HepG2 (cell line): Measurements from ENCODE around the gene MARVELD3. TPM values are rescaled to one million over a fixed set of nuclear protein-coding genes. Genes with fewer than 3 reads are reported as not detected.
A peak's percentile ranks its signal among the peaks of the same experiment; 100 is the strongest.

ENCODE experiments used
- CBX5 ChIP-seq: sonication (generic); formaldehyde crosslinking; IDR thresholded peaks from 2 replicates; pipeline ENCODE4 v1.4.0; 2020; ENCODE audit warnings: missing genetic modification reagents, borderline replicate concordance
- FOXM1 ChIP-seq: sonication (generic); formaldehyde crosslinking; IDR thresholded peaks from 2 replicates; pipeline ENCODE4 v1.5.0; 2020; ENCODE audit warnings: missing genetic modification reagents
- FOXP1 ChIP-seq, 2 experiments: fragments of 450-650 bp in 1 of 2; IDR thresholded peaks; 2 replicates each; pipeline ENCODE4 v1.6.1; 2017 to 2018; ENCODE audit warnings: antibody characterized with exemption in 1 of 2
- JARID2 ChIP-seq: sonication (generic); formaldehyde crosslinking; IDR thresholded peaks from 2 replicates; pipeline ENCODE4 v1.8.1; 2023; ENCODE audit warnings: missing genetic modification reagents, inconsistent platforms; ENCODE audit not compliant: insufficient replicate concordance
- KAT8 ChIP-seq: IDR thresholded peaks from 2 replicates; pipeline ENCODE4 v1.6.1; 2016; ENCODE audit warnings: missing genetic modification reagents, missing compliant biosample characterization
- MAZ ChIP-seq, 2 experiments: sonication (generic) in 1 of 2; formaldehyde crosslinking in 1 of 2; IDR thresholded peaks; 2 replicates each; pipeline versions ENCODE4 v1.5.0 to v1.6.1; 2012 to 2020; ENCODE audit warnings: low read depth in 2 of 2, mild to moderate bottlenecking in 2 of 2, borderline replicate concordance in 1 of 2, improper control_type of control experiment in 1 of 2, low read length in 1 of 2, missing genetic modification reagents in 1 of 2, moderate library complexity in 1 of 2
- NCOR1 ChIP-seq: fragments of 200-600 bp; sonication (generic); IDR thresholded peaks from 2 replicates; pipeline ENCODE4 v1.7.0; 2017; ENCODE audit warnings: antibody characterized with exemption, low read length, borderline replicate concordance
- NR2C2 ChIP-seq: sonication (generic); formaldehyde crosslinking; IDR thresholded peaks from 2 replicates; pipeline ENCODE4 v1.4.0; 2020; ENCODE audit warnings: missing genetic modification reagents, mild to moderate bottlenecking, moderate library complexity, borderline replicate concordance
- POLR2G ChIP-seq: fragments of 200-400 bp; formaldehyde crosslinking; IDR thresholded peaks from 2 replicates; pipeline ENCODE4 v1.6.1; 2018; ENCODE audit warnings: mild to moderate bottlenecking, low read depth, low read length, moderate library complexity
- RFX5 ChIP-seq: IDR thresholded peaks from 2 replicates; pipeline ENCODE4 v1.6.1; 2011; ENCODE audit warnings: low read depth, low read length, improper control_type of control experiment
- TEAD2 ChIP-seq: sonication (generic); formaldehyde crosslinking; IDR thresholded peaks from 2 replicates; pipeline ENCODE4 v1.9.0; 2021; ENCODE audit warnings: missing genetic modification reagents
- TEAD3 ChIP-seq: optimal IDR thresholded peaks from 2 replicates; pipeline ENCODE3; 2016; ENCODE audit warnings: borderline replicate concordance
- ZFP1 ChIP-seq: IDR thresholded peaks from 2 replicates; pipeline ENCODE4 v1.6.1; 2016
- ZNF138 ChIP-seq: sonication (generic); formaldehyde crosslinking; IDR thresholded peaks from 2 replicates; pipeline ENCODE4 v1.5.0; 2020; ENCODE audit warnings: mild to moderate bottlenecking, low read depth, missing genetic modification reagents
- ZNF20 ChIP-seq: sonication (generic); formaldehyde crosslinking; IDR thresholded peaks from 2 replicates; pipeline ENCODE4 v1.4.0; 2020; ENCODE audit warnings: mild to moderate bottlenecking, moderate library complexity, missing genetic modification reagents
- ZNF282 ChIP-seq: fragments of 450-650 bp; IDR thresholded peaks from 2 replicates; pipeline ENCODE4 v1.6.1; 2018; ENCODE audit not compliant: partially characterized antibody
- ZNF557 ChIP-seq: sonication (generic); formaldehyde crosslinking; IDR thresholded peaks from 2 replicates; pipeline ENCODE4 v1.4.0; 2020; ENCODE audit warnings: missing genetic modification reagents
- ZNF570 ChIP-seq: sonication (generic); formaldehyde crosslinking; IDR thresholded peaks from 2 replicates; pipeline ENCODE4 v1.4.0; 2020; ENCODE audit warnings: mild to moderate bottlenecking, missing genetic modification reagents, borderline replicate concordance
- ZNF766 ChIP-seq: sonication (generic); formaldehyde crosslinking; IDR thresholded peaks from 2 replicates; pipeline ENCODE4 v1.5.0; 2020; ENCODE audit warnings: missing genetic modification reagents, borderline replicate concordance
- ZNF816 ChIP-seq: sonication (generic); formaldehyde crosslinking; IDR thresholded peaks from 2 replicates; pipeline ENCODE4 v1.8.0; 2022; ENCODE audit warnings: missing genetic modification reagents, mild to moderate bottlenecking, borderline replicate concordance
- ZSCAN29 ChIP-seq: sonication (generic); formaldehyde crosslinking; conservative IDR thresholded peaks from 2 replicates; pipeline ENCODE4 v1.4.0; 2020; ENCODE audit warnings: mild to moderate bottlenecking, missing genetic modification reagents
- polyA plus RNA-seq, 8 experiments: library from polyadenylated mRNA; depleted of rRNA in 3 of 8; stranded (reverse) in 7 of 8; unstranded in 1 of 8; fragments of >200 nt; fragmentation: Illumina TruSeq in 4 of 8; extraction: Trizol in 4 of 8; gene quantifications; 2 replicates each; pipeline versions ENCODE4 v1.2.1 to v1.2.3, GENCODE V29; 2011 to 2016; ENCODE audit warnings: low read depth in 4 of 8, missing spikeins in 1 of 8, mixed read lengths in 1 of 8; ENCODE audit not compliant: insufficient read depth in 1 of 8
- total RNA-seq, 5 experiments: library from RNA; depleted of rRNA; stranded (reverse); fragments of >200 nt; fragmentation: Illumina TruSeq; extraction: Trizol; gene quantifications; 2 replicates each; pipeline ENCODE4 v1.2.3, GENCODE V29; 2016; ENCODE audit warnings: low read depth in 1 of 5
- TF ChIP-seq, protein P1 (sequence below): fragments of 450-650 bp; IDR thresholded peaks from 2 replicates; pipeline ENCODE4 v1.6.1; 2017; ENCODE audit warnings: mild to moderate bottlenecking
- TF ChIP-seq, protein P2 (sequence below): sonication (generic); formaldehyde crosslinking; IDR thresholded peaks from 2 replicates; pipeline ENCODE4 v1.5.0; 2020; ENCODE audit warnings: mild to moderate bottlenecking, missing genetic modification reagents, moderate library complexity
- TF ChIP-seq, protein P3 (sequence below): IDR thresholded peaks from 2 replicates; pipeline ENCODE4 v1.6.1; 2012; ENCODE audit warnings: inconsistent platforms
- TF ChIP-seq, protein P4 (sequence below): sonication (generic); formaldehyde crosslinking; IDR thresholded peaks from 2 replicates; pipeline ENCODE4 v1.4.0; 2020; ENCODE audit warnings: mild to moderate bottlenecking, missing genetic modification reagents

MARVELD3 gene
- total and polyA plus RNA-seq, 2 of the 13 experiments (the other 11 are each of a cell fraction or from before 2014, with no cell fraction given) = 4.8 to 5.6 TPM

DNA sequence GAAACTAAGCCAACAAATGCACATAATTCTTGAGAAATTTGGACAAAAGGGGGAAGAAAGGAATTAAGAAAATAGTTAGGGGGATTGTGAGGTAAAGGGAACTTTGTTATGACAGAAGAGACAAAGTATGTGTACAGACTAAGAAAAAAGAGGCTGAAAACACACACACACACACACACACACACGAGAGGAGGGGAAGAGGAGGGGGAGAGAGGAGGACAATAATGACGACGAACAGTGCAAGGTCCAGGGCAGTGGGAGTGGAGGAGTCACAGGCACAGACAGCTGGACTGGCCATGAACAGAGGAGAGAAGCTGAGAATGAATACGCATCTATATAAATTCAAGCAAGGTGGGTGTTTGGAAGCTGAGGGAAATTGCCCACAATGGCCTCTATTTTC is 44.6 kb downstream of the MARVELD3 start (continued):
- TF ChIP-seq, protein P1, sequence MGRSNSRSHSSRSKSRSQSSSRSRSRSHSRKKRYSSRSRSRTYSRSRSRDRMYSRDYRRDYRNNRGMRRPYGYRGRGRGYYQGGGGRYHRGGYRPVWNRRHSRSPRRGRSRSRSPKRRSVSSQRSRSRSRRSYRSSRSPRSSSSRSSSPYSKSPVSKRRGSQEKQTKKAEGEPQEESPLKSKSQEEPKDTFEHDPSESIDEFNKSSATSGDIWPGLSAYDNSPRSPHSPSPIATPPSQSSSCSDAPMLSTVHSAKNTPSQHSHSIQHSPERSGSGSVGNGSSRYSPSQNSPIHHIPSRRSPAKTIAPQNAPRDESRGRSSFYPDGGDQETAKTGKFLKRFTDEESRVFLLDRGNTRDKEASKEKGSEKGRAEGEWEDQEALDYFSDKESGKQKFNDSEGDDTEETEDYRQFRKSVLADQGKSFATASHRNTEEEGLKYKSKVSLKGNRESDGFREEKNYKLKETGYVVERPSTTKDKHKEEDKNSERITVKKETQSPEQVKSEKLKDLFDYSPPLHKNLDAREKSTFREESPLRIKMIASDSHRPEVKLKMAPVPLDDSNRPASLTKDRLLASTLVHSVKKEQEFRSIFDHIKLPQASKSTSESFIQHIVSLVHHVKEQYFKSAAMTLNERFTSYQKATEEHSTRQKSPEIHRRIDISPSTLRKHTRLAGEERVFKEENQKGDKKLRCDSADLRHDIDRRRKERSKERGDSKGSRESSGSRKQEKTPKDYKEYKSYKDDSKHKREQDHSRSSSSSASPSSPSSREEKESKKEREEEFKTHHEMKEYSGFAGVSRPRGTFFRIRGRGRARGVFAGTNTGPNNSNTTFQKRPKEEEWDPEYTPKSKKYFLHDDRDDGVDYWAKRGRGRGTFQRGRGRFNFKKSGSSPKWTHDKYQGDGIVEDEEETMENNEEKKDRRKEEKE = no peak
- TF ChIP-seq ZNF20 (CRISPR knock-in tag) (no peak), NR2C2 (no peak; the same call in 1 of the 2 replicates), KAT8 (0 out of 2 replicates have a peak, but pooled peaks have one; percentile 20), ZNF766 (CRISPR knock-in tag) (no peak), FOXM1 (CRISPR knock-in tag) (no peak), CBX5 (CRISPR knock-in tag) (no peak), TEAD2 (CRISPR knock-in tag) (no peak), JARID2 (CRISPR knock-in tag) (no peak), ZNF816 (CRISPR knock-in tag) (no peak), ZNF557 (CRISPR knock-in tag) (no peak), FOXP1 (IDR thresholded peaks at IDR 0.05) (peak; percentile 72), FOXP1 (CRISPR knock-in tag; IDR thresholded peaks at IDR 0.05) (peak; percentile 43; the same call in 1 of the 2 replicates), POLR2G (0 out of 2 replicates have a peak, but pooled peaks have one; percentile 24), TEAD3 (CRISPR knock-in tag) (no peak), NCOR1 (peak; percentile 92), ZNF570 (CRISPR knock-in tag) (no peak), ZSCAN29 (CRISPR knock-in tag) (no peak), ZFP1 (CRISPR knock-in tag) (no peak), ZNF138 (no peak), RFX5 (0 out of 2 replicates have a peak, but pooled peaks have one; percentile 52), MAZ (IDR thresholded peaks at IDR 0.05; ENCODE audit: borderline replicate concordance, low read depth, low read length) (peak; percentile 99), MAZ (CRISPR knock-in tag; IDR thresholded peaks at IDR 0.05; ENCODE audit: low read depth) (peak; percentile 68; the same call in 1 of the 2 replicates), ZNF282 (no peak)
- TF ChIP-seq, protein P2, sequence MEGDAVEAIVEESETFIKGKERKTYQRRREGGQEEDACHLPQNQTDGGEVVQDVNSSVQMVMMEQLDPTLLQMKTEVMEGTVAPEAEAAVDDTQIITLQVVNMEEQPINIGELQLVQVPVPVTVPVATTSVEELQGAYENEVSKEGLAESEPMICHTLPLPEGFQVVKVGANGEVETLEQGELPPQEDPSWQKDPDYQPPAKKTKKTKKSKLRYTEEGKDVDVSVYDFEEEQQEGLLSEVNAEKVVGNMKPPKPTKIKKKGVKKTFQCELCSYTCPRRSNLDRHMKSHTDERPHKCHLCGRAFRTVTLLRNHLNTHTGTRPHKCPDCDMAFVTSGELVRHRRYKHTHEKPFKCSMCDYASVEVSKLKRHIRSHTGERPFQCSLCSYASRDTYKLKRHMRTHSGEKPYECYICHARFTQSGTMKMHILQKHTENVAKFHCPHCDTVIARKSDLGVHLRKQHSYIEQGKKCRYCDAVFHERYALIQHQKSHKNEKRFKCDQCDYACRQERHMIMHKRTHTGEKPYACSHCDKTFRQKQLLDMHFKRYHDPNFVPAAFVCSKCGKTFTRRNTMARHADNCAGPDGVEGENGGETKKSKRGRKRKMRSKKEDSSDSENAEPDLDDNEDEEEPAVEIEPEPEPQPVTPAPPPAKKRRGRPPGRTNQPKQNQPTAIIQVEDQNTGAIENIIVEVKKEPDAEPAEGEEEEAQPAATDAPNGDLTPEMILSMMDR (CRISPR knock-in tag) = no peak
- TF ChIP-seq, protein P3, sequence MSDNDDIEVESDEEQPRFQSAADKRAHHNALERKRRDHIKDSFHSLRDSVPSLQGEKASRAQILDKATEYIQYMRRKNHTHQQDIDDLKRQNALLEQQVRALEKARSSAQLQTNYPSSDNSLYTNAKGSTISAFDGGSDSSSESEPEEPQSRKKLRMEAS = peak; percentile 59
- TF ChIP-seq, protein P4, sequence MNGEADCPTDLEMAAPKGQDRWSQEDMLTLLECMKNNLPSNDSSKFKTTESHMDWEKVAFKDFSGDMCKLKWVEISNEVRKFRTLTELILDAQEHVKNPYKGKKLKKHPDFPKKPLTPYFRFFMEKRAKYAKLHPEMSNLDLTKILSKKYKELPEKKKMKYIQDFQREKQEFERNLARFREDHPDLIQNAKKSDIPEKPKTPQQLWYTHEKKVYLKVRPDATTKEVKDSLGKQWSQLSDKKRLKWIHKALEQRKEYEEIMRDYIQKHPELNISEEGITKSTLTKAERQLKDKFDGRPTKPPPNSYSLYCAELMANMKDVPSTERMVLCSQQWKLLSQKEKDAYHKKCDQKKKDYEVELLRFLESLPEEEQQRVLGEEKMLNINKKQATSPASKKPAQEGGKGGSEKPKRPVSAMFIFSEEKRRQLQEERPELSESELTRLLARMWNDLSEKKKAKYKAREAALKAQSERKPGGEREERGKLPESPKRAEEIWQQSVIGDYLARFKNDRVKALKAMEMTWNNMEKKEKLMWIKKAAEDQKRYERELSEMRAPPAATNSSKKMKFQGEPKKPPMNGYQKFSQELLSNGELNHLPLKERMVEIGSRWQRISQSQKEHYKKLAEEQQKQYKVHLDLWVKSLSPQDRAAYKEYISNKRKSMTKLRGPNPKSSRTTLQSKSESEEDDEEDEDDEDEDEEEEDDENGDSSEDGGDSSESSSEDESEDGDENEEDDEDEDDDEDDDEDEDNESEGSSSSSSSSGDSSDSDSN (CRISPR knock-in tag) = 0 out of 2 replicates have a peak, but pooled peaks have one; percentile 14
